Thyroid gland (tissue), 4 donors: Measurements from ENCODE around the gene PIP5K1C.

Experiments used
- CTCF ChIP-seq, 6 experiments: fragments of 200-600 bp in 3 of 6; fragments of 450-650 bp in 3 of 6; sonication (generic) in 3 of 6; IDR thresholded peaks; one replicate each; pipeline ENCODE4 v1.5.1; 2016 to 2019; ENCODE audit warnings: antibody characterized with exemption in 6 of 6, mild to moderate bottlenecking in 2 of 6, inconsistent platforms in 1 of 6, moderate library complexity in 1 of 6
- POLR2A ChIP-seq, 2 donors: fragments of 450-650 bp; IDR thresholded peaks; one replicate each; pipeline ENCODE4 v1.6.1; 2017; ENCODE audit warnings: antibody characterized with exemption in 2 of 2, mild to moderate bottlenecking in 2 of 2, moderate library complexity in 1 of 2

DNA sequence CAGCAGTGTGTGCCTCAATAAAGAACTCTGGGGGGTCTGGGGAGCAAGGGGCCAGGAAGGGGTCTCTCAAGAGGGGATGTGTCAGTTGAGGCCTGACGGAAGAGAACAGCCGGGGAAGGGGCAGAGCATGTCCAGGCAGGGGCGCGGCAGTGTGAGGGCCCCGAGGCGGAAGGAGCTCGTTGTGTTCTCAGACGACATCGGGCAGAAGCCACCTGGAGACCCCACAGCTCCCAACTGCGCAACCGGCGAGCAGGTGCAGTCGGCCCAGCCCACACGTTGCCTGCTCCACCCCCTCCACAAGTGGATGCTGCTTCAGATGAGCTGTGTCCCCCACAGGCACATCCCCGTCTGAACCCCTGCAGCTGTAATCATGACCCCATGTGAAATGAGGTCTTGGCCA lies 78.6 kb downstream of the PIP5K1C start:
- TF ChIP-seq CTCF (IDR thresholded peaks at IDR 0.05) (no peak), POLR2A (IDR thresholded peaks at IDR 0.05) (no peak)
